HepG2 (cell line): ENCODE results near the gene ADAMTS4. TPM values are rescaled to one million over a fixed set of nuclear protein-coding genes. Genes with fewer than 3 reads are reported as not detected.

Source experiments
- EED ChIP-seq: sonication (generic); formaldehyde crosslinking; IDR thresholded peaks from 2 replicates; pipeline ENCODE4 v1.5.0; 2020; ENCODE audit warnings: mild to moderate bottlenecking, missing genetic modification reagents
- MAF1 ChIP-seq: sonication (generic); formaldehyde crosslinking; IDR thresholded peaks from 2 replicates; pipeline ENCODE4 v1.5.0; 2020; ENCODE audit warnings: missing genetic modification reagents, borderline replicate concordance
- MYPOP ChIP-seq: sonication (generic); formaldehyde crosslinking; IDR thresholded peaks from 2 replicates; pipeline ENCODE4 v1.8.1; 2023; ENCODE audit warnings: mild to moderate bottlenecking, moderate library complexity, missing genetic modification reagents
- NCOA1 ChIP-seq: sonication (generic); formaldehyde crosslinking; IDR thresholded peaks from 2 replicates; pipeline ENCODE4 v1.9.0; 2021; ENCODE audit warnings: missing genetic modification reagents
- NFE2L2 ChIP-seq: fragments of 150-350 bp; IDR thresholded peaks from 2 replicates; pipeline ENCODE4 v1.6.1; 2014; ENCODE audit warnings: low read length
- RCOR2 ChIP-seq: IDR thresholded peaks from 2 replicates; pipeline ENCODE4 v1.6.1; 2016; ENCODE audit warnings: missing biosample characterization, missing genetic modification reagents
- RXRA ChIP-seq: sonication (generic); formaldehyde crosslinking; IDR thresholded peaks from 2 replicates; pipeline ENCODE4 v1.5.1; 2020; ENCODE audit warnings: missing genetic modification reagents
- TFE3 ChIP-seq: IDR thresholded peaks from 2 replicates; pipeline ENCODE4 v1.6.1; 2016
- USF2 ChIP-seq, 2 experiments: sonication (generic) in 1 of 2; formaldehyde crosslinking in 1 of 2; IDR thresholded peaks; 2 replicates each; pipeline versions ENCODE4 v1.5.1 to v1.6.1; 2011 to 2020; ENCODE audit warnings: borderline replicate concordance in 1 of 2, low read depth in 1 of 2, low read length in 1 of 2, mild to moderate bottlenecking in 1 of 2, missing genetic modification reagents in 1 of 2, moderate library complexity in 1 of 2
- XBP1 ChIP-seq: sonication (generic); formaldehyde crosslinking; IDR thresholded peaks from 2 replicates; pipeline ENCODE4 v1.5.0; 2020; ENCODE audit warnings: missing genetic modification reagents
- ZNF484 ChIP-seq: sonication (generic); formaldehyde crosslinking; IDR thresholded peaks from 2 replicates; pipeline ENCODE4 v1.5.1; 2020; ENCODE audit warnings: mild to moderate bottlenecking, low read depth, missing genetic modification reagents, borderline replicate concordance
- ZNF800 ChIP-seq: sonication (generic); formaldehyde crosslinking; IDR thresholded peaks from 2 replicates; pipeline ENCODE4 v1.4.0; 2020; ENCODE audit warnings: missing genetic modification reagents
- polyA plus RNA-seq, 8 experiments: library from polyadenylated mRNA; depleted of rRNA in 3 of 8; stranded (reverse) in 7 of 8; unstranded in 1 of 8; fragments of >200 nt; fragmentation: Illumina TruSeq in 4 of 8; extraction: Trizol in 4 of 8; gene quantifications; 2 replicates each; pipeline versions ENCODE4 v1.2.1 to v1.2.3, GENCODE V29; 2011 to 2016; ENCODE audit warnings: low read depth in 4 of 8, missing spikeins in 1 of 8, mixed read lengths in 1 of 8; ENCODE audit not compliant: insufficient read depth in 1 of 8
- total RNA-seq, 5 experiments: library from RNA; depleted of rRNA; stranded (reverse); fragments of >200 nt; fragmentation: Illumina TruSeq; extraction: Trizol; gene quantifications; 2 replicates each; pipeline ENCODE4 v1.2.3, GENCODE V29; 2016; ENCODE audit warnings: low read depth in 1 of 5
- TF ChIP-seq, protein P1 (sequence below), 2 experiments: IDR thresholded peaks; 2 replicates each; pipeline ENCODE4 v1.6.1; 2011 to 2012; ENCODE audit warnings: low read length in 2 of 2, borderline replicate concordance in 1 of 2, low read depth in 1 of 2, mild to moderate bottlenecking in 1 of 2, moderate library complexity in 1 of 2
- TF ChIP-seq, protein P2 (sequence below): sonication (generic); formaldehyde crosslinking; IDR thresholded peaks from 2 replicates; pipeline ENCODE4 v1.4.0; 2020; ENCODE audit warnings: missing genetic modification reagents, low read depth, mild to moderate bottlenecking, borderline replicate concordance

The ADAMTS4 gene
- total and polyA plus RNA-seq, 2 of the 13 experiments (the other 11 are each of a cell fraction or from before 2014, with no cell fraction given) = 0.51 to 1.7 TPM

DNA sequence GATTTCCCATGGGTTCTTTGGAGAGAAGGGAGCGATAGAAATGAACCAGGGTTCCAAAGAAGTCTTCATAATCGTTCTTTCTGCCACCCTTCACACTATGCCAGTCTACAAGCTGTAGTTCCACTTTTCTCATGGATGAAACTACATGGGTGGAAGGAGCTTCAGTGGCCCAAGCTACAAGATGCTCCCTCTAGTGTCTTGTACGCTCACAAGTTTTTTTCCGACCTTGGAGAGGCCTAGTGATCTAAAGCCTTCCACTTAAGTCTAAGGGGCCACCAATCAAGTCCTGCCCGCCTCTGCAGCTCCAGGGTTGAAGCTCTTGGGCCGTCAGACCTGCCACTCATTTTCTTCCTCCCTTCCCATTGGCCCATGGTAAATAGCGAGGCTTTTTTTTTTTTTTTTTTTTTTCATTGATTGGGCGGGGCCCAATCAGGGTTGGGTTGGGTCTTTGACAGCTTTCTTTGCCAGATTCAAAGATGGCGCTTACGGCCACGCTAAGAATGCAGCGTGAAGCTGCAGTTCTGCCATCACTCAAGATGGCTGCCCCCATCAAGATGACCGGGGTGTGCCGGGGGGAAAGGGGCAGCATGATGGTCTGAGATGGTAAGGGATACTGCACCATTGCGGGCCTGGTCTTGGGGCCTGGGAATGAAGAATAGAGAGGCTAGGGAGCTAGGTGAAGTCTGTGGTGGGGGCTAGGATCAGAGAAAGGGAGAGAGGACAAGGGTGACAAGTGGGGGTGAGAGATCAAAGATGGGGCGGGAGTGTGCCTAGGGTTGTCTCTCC, 26.9 kb upstream of the ADAMTS4 start, which contains the start of gene TOMM40L (continued):
- no peak for TF ChIP-seq ZNF484
- no peak for TF ChIP-seq MYPOP (CRISPR knock-in tag)
- no peak for TF ChIP-seq NFE2L2
- TF ChIP-seq XBP1 (CRISPR knock-in tag) = no peak
- TF ChIP-seq, protein P1, sequence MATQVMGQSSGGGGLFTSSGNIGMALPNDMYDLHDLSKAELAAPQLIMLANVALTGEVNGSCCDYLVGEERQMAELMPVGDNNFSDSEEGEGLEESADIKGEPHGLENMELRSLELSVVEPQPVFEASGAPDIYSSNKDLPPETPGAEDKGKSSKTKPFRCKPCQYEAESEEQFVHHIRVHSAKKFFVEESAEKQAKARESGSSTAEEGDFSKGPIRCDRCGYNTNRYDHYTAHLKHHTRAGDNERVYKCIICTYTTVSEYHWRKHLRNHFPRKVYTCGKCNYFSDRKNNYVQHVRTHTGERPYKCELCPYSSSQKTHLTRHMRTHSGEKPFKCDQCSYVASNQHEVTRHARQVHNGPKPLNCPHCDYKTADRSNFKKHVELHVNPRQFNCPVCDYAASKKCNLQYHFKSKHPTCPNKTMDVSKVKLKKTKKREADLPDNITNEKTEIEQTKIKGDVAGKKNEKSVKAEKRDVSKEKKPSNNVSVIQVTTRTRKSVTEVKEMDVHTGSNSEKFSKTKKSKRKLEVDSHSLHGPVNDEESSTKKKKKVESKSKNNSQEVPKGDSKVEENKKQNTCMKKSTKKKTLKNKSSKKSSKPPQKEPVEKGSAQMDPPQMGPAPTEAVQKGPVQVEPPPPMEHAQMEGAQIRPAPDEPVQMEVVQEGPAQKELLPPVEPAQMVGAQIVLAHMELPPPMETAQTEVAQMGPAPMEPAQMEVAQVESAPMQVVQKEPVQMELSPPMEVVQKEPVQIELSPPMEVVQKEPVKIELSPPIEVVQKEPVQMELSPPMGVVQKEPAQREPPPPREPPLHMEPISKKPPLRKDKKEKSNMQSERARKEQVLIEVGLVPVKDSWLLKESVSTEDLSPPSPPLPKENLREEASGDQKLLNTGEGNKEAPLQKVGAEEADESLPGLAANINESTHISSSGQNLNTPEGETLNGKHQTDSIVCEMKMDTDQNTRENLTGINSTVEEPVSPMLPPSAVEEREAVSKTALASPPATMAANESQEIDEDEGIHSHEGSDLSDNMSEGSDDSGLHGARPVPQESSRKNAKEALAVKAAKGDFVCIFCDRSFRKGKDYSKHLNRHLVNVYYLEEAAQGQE (IDR thresholded peaks at IDR 0.05; ENCODE audit: borderline replicate concordance in 1 of 2, low read depth in 1 of 2, low read length in 2 of 2) = no peak
- TF ChIP-seq USF2 (IDR thresholded peaks at IDR 0.05; ENCODE audit: low read depth, low read length) = no peak
- TF ChIP-seq USF2 (CRISPR knock-in tag; IDR thresholded peaks at IDR 0.05; ENCODE audit: borderline replicate concordance) = no peak
- peak; percentile 18; the same call in 1 of the 2 replicates for TF ChIP-seq TFE3 (CRISPR knock-in tag)
- TF ChIP-seq EED (CRISPR knock-in tag) = no peak
- no peak for TF ChIP-seq NCOA1 (CRISPR knock-in tag)
- TF ChIP-seq, protein P2, sequence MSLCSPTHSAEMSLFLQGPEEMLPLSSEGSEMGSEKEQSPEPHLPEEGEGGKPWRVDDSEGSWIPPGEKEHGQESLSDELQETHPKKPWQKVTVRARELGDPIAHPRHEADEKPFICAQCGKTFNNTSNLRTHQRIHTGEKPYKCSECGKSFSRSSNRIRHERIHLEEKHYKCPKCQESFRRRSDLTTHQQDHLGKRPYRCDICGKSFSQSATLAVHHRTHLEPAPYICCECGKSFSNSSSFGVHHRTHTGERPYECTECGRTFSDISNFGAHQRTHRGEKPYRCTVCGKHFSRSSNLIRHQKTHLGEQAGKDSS (CRISPR knock-in tag) = 0 out of 2 replicates have a peak, but pooled peaks have one; percentile 13
- no peak for TF ChIP-seq ZNF800 (CRISPR knock-in tag)
- TF ChIP-seq RCOR2 (CRISPR knock-in tag) = no peak
- no peak for TF ChIP-seq RXRA
- no peak for TF ChIP-seq MAF1
